Jurkat, Clone E6-1 (cell line): ENCODE data around the gene HTR6.

Experiments used
- DNase-seq: peaks from one replicate; pipeline ENCODE4 v3.0.0-alpha.2; 2011; ENCODE audit warnings: low read depth, low spot score
- H3K4me3 ChIP-seq: 2 replicates; pipeline ENCODE4 v1.5.1; 2011; ENCODE audit warnings: mild to moderate bottlenecking, low read length, control low read depth, moderate library complexity

HTR6 gene

DNA sequence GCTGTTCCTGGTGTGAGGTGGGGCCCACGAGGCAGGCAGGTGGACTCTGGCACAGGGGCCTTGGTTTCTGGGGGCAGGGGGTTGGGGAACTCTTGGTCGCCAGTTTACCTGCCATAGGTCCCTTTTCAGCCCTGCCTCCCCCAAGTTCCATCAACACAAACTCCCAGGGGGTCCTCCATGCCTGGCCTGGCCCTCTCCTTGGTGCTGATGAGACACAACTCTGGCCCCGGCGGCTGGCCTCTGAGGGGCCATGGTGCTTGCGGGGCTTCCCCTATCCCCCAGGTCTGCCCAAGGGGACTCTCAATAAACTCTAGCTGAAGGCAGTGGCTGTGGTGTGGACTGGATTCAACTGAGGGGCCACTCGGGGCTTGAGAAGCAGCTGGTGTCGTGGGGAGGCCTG lies 16.0 kb downstream of the HTR6 start:
- no peak for DNase-seq
- H3K4me3 ChIP-seq = no peak overlapping the region

DNA sequence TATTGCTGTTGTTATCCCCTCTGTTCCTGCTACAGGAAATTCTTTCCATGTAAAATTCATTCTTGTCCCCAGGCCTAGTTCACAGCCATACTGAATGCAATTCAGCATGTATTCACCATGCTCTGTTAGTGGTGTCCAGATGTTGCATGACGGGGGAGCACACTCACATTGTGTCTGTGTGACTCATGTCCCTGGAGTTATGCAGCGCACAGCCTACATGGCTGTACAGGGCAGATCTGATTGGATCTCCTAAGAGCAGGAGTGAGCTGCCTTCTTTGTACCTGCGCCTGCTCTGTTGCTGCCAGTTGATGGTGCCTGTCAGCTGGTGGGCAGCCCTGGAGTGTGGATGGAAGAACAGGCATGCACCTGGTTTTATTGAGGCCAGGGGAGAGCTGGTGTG lies 17.6 kb downstream of the HTR6 start:
- H3K4me3 ChIP-seq = no peak overlapping the region
- DNase-seq = no peak

DNA sequence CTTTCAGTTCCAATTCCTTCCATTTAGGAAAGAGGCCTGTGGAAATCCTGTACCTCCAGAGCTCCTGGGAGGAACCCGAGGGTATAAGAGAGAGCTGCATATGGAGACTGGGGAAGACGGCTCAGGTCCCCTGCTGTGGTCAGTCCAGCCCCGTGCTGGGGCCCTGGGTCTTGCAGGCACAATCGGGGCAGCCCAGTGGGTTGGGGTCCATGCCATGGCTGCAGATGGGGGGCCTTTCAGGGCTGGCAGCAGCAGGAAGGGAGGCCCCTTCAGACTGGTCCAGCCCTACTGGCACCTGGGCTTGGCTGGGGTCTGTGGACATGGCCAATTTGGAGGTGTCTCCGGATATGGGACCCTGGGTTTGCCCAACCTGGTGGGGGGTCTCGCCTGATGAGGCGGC lies 18.2 kb downstream of the HTR6 start:
- no peak for DNase-seq
- H3K4me3 ChIP-seq = no peak overlapping the region

DNA sequence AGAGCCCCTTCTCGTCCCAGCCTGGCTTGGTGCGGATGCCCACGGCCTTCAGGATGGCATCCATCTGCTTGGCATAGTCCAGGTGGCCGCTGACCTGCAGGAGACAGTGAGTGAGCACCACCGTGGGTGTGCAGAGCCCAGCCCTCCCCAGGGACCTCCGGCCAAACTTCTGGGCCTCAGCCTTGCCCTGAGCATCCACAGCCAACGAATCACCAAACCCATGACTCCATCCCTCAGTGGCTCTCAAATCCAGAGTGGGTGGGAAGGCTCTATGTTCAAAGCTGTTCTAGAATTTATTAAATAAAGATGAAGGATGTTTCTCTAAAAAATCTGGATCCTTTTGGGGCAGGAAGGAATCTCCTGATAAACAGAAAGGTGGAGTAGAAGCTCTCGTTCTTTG lies 18.7 kb downstream of the HTR6 start:
- DNase-seq = no peak
- no peak overlapping the region for H3K4me3 ChIP-seq

DNA sequence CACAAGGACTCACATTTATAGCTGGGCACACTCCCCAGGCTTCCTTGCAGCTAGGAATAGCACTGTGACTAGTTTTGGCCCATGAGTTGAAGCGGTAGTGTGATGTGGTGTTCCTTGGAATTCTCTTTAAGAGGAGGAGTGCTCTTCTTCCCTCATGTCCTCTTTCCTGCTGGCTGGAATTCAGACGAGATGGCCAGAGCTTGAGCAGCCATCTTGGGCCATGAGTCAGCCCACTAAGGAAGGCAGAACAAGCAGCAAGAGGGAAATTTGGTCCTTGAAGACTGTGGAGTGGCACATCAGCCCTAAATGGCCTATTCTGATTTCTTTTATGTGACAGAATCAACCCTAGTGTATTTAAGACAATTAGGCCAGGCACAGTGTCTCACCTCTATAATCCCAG lies 20.0 kb downstream of the HTR6 start:
- no peak overlapping the region for H3K4me3 ChIP-seq
- no peak for DNase-seq

DNA sequence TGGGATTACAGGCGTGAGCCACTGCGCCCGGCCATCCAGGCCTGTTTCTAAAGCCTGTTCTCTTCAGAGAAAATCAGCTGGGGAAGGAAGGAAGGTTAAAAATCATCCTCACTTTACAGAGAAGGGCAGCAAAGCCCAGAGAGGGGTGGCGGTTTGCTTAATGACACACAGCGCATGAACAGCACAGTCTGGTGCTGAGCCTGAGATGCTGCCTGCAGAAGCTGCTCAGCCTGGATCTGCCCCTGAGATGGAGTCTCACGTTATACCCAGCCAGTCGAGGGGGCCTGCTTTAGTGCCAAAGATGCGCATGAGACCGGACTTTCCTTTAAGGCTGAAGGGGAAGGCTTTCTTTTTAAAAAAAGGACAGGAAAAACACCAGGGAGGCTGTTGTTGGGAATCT lies 21.3 kb downstream of the HTR6 start:
- DNase-seq = no peak
- H3K4me3 ChIP-seq = no peak overlapping the region

DNA sequence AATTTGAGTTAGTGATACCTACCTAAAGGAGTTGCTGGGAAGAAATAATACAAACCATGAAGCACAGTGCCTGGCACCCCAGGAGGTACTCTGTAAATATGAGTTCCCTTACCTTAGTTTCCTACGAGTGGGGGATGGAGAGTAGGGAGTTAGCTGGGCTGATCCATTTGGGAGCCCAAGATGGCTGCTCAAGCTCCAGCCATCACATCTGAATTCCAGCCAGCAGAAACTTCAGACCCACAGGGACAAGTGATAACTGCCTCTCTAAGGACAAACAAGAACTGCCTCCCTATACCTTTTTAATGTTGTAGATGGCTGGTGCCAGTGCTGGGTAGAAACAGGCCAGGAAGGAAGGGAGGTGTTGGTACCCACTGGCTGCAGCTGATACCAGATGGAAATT lies 22.7 kb downstream of the HTR6 start:
- no peak for DNase-seq
- H3K4me3 ChIP-seq = no peak overlapping the region

DNA sequence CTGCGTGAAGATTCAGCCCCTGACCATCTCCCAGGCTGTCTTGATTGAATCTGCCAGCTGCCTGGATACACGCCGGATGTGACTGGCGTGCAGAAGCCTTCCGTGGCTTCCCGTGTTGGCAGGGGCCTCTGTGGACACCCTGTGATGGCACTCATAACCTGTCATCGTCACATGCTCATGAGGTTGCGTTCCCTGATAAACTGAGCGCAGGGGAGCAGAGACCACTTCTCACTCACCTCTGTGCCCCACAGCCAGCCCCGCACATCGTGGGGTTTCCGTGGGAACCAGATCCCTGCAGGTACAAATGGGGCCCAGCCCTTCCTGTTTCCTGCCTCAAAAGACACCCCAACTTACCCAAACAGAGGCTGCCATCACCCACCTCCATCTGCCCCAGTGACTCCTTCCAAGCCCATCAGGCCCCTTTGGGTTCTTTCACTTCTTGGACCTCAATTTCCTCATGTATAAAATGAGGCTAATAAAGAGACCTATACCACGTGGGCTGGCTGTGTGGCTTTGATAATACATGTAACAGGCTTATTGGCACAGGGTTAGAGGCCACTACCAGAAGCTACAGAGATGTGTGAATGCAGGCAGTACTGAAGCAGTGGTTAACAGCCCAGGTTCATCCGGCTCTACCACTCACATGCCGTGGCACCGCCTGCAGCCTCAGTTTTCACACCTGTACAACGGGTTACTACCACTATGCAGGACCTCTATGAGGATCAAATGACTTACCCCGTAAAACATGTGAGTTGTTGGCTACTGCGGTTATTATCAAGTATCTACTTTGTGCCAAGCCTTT lies 23.6 kb downstream of the HTR6 start:
- DNase-seq = no peak
- H3K4me3 ChIP-seq = no peak overlapping the region

DNA sequence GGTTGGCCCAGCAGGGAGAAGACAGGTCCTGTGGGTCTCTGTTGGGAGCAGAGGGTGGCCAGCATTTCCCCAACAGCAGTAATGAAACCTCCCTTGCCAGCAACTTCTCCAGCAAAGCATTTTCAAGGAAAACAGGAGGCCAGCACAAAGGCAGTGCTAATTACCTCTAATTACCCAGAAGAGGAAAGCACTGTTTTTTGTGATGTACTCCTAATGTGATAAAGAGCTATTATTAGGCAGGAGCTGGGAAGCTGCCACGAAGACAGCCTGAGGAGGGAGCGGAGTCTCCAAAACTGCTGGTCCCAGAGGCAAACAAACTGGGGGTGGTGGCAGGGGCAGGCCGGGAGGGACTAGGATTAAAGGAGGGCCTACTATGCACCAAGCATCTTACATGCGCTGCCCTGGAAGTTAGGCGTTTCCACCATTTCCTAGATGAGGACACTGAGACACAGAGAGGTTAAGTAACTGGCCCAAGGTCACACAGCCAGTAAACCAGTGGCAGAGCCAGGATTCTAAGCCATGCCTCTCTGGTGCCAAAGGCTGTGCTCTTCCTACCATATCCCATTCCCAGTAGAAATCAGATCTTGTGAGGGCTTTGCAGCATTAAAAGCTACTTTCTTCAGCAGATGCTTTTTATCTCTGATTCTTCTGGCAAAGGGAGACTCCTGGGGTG lies 24.5 kb downstream of the HTR6 start:
- DNase-seq = no peak
- no peak overlapping the region for H3K4me3 ChIP-seq

DNA sequence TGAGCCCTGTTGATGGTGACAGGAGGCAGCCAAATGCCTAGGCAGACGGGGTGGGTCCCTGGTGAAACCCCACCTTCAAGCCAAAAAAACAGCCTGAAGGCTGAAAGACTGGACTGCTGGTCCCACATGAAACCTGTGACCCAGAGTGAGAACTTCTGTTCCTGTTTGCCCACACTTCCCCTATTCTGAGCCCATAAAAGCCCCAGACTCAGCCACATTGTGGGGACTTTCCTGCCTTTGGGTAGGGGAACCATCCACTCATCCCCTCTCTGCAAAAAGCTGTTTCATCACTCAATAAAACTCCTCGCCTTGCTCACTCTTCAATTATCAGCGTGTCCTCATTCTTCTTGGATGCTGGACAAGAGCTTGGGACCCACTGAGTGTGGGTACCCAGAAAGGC lies 25.2 kb downstream of the HTR6 start:
- no peak overlapping the region for H3K4me3 ChIP-seq
- DNase-seq = no peak

DNA sequence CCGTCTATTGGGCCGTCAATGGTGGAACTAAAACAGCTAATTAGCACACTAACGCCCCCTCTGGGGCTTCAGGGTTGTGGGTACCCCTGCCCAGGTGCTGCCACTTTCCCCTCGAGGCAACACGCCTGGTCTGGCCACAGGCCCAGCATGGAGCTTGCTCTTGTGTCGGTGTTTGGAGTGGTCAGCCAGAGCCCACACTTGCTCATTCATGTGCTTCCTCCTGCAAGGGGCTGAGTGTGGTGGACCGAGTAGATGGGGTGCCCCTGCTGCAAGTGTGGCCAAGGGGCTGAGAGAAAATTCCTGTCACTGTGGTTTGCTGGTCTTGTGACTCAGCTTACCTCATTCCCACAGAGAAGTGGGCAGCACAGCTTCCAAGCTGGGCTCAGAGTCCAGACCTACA lies 25.7 kb downstream of the HTR6 start:
- DNase-seq = no peak
- H3K4me3 ChIP-seq = no peak overlapping the region

DNA sequence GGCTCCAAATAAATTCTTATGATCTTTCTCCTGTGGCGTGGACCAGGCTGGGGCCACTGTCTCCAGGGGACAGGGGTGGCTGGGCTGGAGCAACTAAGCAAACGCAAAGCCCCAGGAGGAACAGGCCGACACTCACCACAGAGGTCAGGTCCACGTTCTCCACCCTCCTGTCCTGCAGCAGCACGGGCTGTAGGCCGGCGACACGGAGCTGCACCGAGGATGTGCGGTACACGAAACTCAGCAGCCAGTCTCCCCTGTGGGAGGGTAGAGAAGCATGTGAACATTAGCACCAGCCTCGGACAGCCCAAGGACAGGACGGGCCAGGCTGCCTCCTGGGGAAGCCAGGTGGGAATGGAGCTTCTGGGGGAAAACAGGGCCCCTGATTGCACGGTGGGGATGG lies 29.6 kb downstream of the HTR6 start:
- H3K4me3 ChIP-seq = no peak overlapping the region
- no peak for DNase-seq

DNA sequence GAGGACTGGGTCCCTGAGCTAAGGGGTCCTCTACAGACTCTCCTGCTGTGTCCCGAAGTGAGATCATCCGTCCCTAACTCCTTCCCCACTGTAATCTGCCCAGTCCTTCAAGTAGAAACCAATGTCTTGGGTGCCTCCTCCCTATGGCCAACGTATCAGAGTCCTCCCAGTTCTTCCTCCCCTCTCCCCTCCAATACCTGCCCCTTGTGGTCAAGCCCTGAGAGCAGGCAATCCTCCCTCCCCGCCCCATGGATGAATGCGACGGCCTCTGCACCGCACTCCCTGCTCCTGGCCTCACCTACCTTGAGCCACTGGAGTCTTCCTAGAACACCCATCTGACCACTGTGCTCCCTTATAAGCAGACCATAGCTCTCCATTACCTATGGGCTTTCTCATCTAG lies 31.1 kb downstream of the HTR6 start:
- H3K4me3 ChIP-seq = no peak overlapping the region
- DNase-seq = no peak

DNA sequence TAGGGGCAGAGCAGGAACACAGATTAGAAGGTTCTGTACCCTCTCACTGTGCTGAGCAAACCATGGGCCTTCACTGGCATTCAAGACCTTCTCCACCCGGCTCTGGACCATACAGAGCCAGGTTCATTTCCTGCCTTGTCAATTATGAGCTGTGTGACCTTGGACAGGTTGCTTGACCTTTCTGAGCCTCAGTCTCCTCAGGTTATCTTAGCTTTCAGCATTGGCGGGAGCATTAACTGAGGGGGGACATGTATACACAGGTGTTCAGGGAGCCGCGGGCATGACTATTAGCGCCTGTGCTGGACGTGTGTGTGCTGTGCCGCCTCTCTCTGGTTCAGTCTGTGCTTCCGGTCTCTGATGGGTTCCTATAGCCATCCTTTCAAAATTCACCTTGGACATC lies 32.1 kb downstream of the HTR6 start:
- DNase-seq = no peak

DNA sequence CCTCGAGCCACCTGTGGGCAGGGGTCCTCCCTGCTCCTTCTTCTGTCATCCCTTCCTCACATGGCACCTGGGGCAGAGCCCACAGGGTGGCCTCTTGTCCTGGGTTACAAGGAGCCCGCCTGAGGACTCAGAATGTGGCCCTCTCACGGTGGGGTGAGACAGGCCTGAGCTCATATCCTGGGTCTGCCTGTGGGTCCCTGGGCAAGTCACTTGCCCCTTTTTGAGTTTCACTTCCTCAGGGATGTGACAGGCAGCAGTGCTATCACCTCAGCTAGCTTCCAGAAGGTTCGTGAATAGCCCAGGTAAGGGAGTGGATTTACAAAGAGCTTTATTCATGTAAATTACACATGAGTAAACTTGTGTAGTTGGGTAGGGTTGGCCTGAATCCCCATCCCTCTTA lies 33.5 kb downstream of the HTR6 start:
- no peak for DNase-seq
- H3K4me3 ChIP-seq = no peak overlapping the region

More for the DNA sequence above, 32.1 kb downstream of the HTR6 start:
- H3K4me3 ChIP-seq = no peak overlapping the region

DNA sequence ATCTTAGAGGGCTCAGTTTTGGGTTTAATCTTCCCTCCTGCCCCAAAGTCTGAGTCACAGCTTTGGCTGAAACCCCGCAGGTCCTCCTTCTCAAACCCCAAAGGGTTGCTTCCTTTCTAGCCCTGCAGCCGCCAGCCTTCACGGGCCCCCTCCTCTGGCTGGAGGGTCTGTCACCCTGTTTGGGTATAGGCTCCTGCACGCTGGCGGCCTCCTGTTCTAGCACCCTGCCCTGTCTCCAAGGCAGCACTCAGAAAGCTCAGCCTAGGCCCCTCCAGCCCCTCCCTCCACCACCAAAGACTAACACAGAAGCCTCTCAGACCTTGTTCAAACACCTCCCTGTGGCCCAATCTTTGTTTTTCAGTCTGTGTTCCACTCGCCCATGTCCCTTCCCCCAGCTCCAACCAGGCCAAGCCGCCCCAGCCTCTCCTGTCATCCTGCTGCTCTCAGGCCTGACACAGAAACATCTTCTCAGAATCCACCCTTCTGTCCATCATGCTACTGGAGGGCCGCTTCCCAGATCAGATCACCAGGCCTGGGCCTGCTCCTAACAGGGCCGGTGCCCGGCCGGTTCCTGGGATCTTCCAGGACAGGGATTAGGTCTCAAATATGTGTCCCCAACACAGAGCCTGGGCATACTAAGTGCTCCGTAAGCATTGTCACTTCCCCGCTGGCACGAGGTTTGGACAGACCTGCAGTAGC lies 35.6 kb downstream of the HTR6 start:
- H3K4me3 ChIP-seq = no peak overlapping the region
- DNase-seq = no peak

DNA sequence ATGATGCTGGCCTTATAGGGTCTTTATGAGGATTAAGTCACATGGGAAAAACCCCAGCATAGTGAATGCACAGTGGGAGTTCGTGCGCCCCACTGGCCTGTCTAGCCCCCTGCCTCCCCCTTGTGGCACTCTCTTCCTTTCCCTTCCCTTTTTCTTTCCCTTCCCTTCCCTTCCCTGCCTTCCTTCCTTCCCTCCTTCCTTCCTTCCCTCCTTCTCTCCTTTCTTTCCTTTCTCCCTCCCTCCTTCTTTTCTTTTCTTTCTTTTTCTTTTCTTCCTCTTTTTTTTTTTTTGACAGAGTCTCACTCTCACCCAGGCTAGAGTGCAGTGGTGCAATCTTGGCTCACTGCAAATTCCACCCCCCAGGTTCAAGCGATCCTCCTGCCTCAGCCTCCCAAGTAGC lies 38.6 kb downstream of the HTR6 start:
- H3K4me3 ChIP-seq = no peak overlapping the region
- DNase-seq = no peak

DNA sequence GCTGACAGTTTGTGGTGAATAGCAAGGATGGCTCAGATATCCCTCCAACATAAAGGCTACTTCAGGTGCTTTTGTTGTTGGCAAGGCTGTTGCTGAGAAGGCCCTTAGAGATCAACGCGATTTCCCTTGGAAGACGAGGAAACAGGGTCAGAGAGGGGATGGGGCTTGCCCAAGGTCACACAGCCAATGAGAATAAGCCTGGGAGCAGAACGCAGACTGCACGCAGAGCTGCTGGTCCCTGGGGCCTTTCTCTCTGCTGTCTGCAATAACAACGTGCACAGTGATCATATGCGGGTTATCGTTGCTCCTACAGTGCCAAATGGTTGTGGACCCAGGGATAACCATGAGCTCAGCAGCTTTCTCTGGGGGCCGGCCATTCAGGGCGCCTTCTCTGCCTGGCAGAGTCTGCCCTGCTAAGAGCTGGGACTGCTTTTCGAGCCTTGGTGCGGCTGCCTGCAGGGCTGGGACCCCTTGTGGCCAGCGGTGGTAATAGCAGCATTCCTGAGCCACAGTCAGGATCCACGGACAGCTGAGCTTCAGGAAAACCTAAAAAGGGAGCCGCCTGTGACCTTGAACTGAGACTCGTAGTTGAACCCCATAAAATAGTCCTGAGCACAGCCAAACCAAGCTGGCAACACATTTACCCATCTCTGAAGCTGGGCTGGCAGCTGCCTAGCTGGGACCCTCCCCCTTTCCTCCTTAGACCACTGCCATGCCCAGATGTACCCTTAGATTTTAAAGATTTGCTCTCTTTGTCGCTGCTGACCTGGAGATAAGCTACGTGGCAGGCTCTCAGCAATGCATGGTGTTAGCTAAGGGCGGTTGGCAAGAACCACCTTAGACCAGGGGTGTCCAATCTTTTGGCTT lies 39.8 kb downstream of the HTR6 start:
- H3K4me3 ChIP-seq = no peak overlapping the region
- peak; percentile 25 for DNase-seq

DNA sequence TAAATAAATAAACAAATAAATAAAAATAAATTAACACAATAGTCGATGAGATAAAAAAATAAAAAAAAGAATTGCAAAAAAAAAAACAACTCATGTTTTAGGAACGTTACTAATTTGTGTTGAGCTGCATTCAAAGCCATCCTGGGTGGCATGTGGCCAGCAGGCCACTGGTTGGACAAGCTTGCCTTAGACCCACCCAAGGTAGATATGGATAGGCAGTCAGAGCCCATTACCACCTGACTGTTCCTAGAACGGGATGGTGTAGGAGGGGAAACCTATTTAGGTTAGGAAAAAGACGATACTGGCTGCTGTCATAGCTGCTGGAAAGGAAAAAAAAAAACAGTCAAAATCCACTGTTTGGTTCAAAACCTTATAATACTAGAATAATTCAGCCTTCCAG lies 40.8 kb downstream of the HTR6 start:
- H3K4me3 ChIP-seq = no peak overlapping the region
- no peak for DNase-seq

DNA sequence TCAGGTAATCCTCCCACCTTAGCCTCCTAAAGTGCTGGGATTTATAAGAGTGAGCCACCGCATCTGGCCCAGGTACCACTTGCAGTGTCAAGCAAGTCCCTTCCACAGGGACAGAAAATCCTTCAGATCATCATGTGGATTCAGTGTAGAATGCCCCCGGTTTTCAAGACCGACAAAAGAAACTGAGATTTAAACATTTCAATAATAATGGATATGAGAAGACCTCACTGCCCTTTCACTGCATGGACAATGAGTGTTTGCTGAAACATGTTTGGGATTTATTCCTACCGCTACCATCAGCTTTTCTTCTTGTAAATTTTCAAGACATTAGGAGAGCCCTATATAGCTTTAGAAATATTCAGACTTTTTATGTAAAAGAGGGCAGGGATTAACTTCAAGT lies 41.5 kb downstream of the HTR6 start:
- H3K4me3 ChIP-seq = no peak overlapping the region
- DNase-seq = no peak
